ENCODE results near the gene OBSCN.

Gene OBSCN

DNA sequence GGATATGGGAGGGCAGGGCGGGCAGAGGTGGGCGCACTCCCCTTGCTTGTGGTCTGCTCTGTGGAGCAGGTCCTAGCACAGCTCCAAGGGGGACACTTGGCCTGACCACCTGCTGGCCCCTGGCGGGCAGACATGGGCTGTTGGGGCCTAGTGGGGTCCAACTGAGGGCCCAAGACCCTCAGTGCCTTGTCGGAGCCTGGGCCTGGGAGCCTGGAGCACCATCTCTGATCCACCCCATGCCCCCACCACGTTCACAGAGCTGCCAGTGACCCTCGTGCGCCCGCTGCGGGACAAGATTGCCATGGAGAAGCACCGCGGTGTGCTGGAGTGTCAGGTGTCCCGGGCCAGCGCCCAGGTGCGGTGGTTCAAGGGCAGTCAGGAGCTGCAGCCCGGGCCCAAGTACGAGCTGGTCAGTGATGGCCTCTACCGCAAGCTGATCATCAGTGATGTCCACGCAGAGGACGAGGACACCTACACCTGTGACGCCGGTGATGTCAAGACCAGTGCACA is 70.6 kb downstream of the OBSCN start:
- no peak for DNase-seq (ENCODE audit: low read depth)

DNA sequence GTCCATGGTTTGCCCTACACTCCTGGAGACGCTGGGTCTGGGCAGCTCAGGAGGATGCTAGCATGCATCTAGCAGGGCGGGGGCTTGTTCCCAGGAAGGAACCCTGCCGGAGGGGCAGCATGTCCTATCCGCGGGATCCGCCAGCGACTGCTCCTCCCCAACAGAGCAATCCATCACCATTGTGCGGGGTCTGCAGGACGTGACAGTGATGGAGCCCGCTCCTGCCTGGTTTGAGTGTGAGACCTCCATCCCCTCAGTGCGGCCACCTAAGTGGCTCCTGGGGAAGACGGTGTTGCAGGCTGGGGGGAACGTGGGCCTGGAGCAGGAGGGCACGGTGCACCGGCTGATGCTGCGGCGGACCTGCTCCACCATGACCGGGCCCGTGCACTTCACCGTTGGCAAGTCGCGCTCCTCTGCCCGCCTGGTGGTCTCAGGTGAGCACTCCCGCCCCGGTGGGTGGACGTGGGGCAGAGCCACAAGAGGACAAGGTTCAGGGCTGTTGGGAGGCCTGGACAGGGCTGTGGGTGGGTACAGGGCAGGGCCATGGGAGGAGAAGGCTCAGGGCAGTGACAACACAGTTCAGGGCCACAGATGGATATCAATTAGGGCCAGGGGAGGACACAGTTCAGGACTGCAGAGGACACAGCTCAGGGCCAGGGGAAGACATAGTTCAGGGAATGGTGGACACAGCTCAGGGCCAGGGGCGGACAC is 71.3 kb downstream of the OBSCN start:
- DNase-seq (ENCODE audit: low read depth), result no peak

DNA sequence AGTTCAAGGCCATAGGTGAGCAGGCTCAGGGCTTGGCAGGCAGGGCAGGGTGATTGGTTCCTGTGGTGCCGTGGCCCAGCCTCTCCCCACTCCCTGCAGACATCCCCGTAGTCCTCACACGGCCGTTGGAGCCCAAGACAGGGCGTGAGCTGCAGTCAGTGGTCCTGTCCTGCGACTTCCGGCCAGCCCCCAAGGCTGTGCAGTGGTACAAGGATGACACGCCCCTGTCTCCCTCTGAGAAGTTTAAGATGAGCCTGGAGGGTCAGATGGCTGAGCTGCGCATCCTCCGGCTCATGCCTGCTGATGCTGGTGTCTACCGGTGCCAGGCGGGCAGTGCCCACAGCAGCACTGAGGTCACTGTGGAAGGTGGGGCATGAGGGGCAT is 71.9 kb downstream of the OBSCN start:
- no peak for DNase-seq (ENCODE audit: low read depth)

DNA sequence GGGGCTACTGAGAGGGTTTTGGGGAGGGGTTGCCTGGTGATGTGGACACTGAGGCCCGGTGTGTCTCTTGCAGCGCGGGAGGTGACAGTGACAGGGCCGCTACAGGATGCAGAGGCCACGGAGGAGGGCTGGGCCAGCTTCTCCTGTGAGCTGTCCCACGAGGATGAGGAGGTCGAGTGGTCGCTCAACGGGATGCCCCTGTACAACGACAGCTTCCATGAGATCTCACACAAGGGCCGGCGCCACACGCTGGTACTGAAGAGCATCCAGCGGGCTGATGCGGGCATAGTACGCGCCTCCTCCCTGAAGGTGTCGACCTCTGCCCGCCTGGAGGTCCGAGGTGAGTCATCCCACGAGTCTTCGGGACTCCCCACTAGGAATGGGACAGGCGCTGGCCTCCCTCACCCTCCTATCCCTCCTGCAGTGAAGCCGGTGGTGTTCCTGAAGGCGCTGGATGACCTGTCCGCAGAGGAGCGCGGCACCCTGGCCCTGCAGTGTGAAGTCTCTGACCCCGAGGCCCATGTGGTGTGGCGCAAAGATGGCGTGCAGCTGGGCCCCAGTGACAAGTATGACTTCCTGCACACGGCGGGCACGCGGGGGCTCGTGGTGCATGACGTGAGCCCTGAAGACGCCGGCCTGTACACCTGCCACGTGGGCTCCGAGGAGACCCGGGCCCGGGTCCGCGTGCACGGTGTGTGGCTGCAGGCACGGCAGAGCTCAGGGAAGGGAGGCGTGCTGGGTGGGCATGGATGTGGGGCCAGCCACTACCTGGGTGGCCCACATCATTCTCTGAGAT is 72.5 kb downstream of the OBSCN start:
- no peak for DNase-seq (ENCODE audit: low read depth)

DNA sequence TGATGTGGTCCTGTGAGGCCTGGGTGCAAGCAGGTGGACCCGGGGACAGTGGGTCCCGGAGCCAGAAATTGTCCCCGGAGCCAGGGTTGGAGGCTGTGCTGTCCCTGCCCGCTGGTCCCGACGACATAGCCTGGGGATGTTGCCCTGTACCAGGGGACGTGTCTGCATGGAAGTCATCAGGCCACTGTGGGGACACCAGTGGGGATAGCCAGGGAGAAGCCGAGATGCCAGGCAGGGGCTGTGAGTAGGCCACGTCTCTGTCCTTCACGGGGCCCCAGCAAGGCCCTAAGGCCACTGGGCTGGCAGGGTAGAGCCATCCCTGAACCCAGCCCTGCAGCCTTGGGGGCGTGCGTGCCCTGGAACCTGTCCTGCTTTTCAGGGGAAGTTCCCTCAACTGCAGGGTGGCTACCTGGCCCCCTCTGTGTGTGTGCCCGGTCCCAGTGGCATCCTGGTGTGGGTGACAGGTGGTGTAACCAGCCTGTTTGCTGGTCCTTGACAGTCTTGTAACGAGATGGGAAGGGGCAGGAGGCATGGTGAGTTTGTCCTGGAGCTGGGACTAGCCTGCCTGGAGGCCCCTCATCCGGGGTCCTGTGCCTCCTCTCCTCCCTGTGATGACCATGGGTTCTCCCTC is 73.2 kb downstream of the OBSCN start:
- DNase-seq (ENCODE audit: low read depth), result no peak

DNA sequence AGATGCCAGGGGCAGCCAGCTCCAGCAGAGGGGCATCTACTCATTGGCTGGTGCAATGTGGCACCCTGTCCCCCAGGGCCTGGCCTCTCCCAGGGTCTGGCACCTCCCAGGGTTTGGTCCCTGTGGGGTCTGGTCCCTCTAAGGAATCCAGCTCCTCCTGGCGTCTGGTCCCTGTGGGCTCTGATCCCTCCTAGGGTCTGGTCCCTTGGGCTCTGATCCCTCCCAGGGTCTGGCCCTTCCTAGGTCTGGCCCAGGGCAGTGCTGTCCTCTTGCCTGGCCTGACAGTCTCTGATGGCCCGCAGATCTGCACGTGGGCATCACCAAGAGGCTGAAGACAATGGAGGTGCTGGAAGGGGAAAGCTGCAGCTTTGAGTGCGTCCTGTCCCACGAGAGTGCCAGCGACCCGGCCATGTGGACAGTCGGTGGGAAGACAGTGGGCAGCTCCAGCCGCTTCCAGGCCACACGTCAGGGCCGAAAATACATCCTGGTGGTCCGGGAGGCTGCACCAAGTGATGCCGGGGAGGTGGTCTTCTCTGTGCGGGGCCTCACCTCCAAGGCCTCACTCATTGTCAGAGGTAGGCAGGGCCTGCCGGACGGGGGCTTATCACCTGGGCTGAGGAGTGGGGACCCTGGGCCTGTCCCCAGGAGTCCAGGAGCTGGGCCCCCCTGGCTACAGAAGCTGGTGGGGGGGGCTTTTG is 73.9 kb downstream of the OBSCN start:
- no peak for DNase-seq (ENCODE audit: low read depth)

DNA sequence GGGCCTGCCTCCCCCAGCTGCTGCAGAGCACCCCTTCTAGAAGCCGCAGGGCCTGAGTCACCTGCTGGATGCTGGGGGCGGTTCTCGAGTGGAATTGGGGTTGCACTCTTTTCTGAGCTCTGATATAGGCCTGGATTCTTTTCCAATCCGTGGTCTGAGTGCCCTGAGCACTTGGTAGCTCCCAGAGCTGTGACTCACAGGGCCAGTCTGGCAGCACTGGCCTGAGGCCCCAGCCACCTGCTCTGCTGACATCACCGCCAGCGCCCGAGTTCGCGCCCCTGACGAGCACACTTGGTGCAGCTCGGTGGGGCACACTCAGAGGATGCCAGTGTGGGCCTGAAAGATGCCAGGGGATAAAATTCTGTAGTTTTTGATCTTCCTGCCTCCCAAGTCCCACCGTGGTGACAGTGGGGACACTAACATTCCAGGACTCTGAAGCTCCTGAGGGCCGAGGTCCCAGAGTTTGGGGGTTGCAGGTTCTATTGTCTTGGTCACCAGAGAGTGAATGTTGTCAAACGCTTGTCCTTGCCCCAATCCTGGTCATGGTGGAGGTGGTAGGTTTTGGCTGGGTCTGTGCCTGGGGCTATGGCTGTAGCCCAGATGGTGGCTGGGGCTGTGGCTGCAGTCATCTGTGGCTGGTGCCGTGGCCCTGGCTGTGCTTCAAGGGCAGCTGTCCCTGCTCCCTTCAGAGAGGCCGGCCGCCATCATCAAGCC is 74.6 kb downstream of the OBSCN start:
- no peak for DNase-seq (ENCODE audit: low read depth)

DNA sequence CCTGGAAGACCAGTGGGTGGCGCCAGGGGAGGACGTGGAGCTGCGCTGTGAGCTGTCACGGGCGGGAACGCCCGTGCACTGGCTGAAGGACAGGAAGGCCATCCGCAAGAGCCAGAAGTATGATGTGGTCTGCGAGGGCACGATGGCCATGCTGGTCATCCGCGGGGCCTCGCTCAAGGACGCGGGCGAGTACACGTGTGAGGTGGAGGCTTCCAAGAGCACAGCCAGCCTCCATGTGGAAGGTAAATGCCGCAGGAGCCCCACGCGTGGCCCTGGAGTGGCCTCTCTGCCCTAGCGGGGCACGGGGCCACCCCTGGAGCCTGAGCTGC is 75.2 kb downstream of the OBSCN start:
- no peak for DNase-seq (ENCODE audit: low read depth)

DNA sequence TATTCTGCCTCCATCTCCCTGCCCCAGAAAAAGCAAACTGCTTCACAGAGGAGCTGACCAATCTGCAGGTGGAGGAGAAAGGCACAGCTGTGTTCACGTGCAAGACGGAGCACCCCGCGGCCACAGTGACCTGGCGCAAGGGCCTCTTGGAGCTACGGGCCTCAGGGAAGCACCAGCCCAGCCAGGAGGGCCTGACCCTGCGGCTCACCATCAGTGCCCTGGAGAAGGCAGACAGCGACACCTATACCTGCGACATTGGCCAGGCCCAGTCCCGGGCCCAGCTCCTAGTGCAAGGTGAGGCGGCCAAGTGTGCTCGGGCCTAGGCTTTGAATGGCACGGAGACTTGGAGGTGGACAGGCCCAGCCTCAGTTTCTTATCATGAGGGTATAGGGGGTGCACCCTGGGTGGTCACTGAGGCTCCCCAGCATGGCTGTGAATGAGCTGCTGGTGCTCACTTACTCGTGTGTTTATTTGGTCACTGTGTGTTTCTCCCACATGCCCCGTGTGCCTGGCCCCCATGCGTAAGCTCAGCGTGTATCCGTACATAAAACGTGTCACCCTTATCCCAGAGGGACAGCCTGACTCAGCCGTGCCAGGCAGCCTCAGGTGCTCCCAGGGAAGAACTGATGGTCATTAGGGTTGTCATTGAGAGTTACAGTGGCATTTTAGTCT is 75.8 kb downstream of the OBSCN start:
- no peak for DNase-seq (ENCODE audit: low read depth)

DNA sequence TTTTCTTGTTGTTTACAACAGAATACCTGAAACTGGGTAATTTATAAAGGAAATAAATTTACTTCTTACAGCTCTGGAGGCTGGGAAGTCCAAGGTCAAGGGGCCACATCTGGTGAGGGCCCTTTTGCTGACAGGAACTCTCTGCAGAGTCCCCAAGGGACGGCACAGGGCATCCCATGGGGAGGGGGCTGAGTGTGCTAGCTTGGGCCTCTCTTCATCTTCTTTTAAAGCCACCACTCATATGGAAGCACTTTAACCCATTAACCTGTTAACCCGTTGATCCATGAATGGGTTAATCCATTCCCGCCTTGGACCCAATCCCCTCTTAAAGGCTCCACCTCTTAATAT is 76.3 kb downstream of the OBSCN start:
- no peak for DNase-seq (ENCODE audit: low read depth)

DNA sequence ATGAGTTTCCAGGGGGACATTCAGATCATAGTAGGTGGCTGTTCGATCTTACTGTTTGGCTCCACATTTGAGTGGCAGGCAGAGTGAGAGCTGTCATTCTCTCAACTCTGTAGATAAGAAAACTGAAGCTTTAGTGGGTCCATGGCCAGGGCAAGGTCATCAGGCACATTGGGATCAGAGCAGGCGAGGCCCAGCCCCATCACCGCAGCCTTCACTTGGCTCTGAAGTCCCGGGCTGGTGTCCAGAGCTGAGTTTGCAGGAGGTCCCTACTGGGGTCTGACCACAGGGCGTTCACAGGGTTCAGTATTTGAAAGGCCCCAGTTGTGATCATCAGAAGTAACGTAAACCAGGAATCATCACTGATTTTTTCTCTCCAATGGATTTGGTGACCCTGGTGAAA is 76.7 kb downstream of the OBSCN start:
- DNase-seq (ENCODE audit: low read depth), result no peak

DNA sequence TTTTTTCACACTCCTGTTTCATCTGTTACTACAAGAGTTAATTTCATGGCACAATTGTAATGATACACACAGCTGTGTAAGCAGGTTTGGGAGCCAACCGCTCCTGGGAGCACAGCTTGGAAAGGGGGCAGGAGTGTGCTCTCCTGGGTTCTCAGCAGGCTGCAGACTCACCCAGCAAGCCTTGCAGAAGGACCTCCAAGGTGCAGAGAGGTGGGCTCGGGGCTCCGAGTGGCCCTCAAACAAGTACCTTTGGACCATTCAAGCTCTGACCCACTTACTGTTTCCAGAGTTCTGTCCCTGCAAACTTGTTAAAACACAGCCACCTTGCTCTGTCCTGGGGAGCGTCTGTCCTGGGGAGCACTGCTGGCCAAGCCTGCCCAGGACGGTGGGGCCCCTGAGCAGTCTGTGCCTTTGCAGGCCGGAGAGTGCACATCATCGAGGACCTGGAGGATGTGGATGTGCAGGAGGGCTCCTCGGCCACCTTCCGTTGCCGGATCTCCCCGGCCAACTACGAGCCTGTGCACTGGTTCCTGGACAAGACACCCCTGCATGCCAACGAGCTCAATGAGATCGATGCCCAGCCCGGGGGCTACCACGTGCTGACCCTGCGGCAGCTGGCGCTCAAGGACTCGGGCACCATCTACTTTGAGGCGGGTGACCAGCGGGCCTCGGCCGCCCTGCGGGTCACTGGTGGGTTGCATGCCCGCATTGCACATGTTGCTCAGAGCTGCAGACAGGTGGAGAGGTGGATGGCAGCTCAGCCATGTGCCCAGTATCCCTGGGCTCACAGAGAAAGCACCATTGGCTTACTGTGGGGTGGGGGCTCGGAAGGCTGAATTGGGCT is 78.0 kb downstream of the OBSCN start:
- no peak for DNase-seq (ENCODE audit: low read depth)

DNA sequence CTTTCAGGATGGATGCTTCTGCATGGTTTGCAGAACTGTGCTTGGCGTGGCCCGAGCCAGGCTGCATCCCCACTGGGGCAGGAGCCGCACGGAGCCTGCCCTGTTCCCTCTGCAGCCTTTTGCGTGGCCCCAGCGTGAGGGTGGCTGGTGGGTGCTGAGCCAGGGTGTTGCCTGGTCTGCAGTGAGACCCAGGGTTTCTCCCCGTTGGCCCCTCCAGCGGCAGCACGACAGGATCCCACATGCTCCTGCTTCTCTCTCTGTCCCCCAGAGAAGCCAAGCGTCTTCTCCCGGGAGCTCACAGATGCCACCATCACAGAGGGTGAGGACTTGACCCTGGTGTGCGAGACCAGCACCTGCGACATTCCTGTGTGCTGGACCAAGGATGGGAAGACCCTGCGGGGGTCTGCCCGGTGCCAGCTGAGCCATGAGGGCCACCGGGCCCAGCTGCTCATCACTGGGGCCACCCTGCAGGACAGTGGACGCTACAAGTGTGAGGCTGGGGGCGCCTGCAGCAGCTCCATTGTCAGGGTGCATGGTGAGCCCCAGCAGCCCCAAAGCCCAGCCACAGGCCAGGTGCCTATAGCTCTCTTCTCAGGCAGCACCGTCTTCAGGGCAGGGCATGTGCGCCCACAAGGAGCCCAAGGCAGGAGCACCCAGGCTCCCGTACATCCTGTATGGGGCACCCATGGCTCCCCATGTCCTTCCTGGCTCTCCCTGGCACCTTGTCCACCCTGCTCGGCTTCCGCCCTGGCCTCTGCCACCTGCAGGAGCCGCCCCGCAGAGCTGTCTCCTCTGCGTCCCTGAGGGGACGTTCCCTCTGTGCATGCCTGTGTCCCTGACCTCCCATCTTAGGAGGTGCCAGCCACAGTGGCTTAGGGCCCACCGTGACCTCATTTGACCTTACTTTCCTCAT is 78.9 kb downstream of the OBSCN start:
- DNase-seq (ENCODE audit: low read depth), result no peak

DNA sequence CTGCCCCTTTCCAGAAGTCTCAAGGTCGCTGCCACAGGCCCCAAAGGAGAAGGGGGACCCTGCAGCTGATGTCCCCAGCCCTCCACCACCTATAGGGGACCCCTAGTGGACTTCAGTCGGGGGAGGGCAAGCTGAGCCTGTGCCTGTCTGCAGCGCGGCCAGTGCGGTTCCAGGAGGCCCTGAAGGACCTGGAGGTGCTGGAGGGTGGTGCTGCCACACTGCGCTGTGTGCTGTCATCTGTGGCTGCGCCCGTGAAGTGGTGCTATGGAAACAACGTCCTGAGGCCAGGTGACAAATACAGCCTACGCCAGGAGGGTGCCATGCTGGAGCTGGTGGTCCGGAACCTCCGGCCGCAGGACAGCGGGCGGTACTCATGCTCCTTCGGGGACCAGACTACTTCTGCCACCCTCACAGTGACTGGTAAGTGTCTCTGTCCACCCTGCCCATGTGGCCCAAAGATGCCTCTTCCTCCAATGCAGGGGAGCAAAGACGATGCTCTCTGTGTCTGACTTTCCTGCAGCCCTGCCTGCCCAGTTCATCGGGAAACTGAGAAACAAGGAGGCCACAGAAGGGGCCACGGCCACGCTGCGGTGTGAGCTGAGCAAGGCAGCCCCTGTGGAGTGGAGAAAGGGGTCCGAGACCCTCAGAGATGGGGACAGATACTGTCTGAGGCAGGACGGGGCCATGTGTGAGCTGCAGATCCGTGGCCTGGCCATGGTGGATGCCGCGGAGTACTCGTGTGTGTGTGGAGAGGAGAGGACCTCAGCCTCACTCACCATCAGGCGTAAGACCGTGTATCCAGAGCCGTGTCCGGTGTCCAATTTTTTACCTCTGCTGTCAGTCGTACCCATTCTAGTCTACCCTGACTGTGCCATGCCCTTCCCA is 79.9 kb downstream of the OBSCN start:
- DNase-seq (ENCODE audit: low read depth), result no peak

DNA sequence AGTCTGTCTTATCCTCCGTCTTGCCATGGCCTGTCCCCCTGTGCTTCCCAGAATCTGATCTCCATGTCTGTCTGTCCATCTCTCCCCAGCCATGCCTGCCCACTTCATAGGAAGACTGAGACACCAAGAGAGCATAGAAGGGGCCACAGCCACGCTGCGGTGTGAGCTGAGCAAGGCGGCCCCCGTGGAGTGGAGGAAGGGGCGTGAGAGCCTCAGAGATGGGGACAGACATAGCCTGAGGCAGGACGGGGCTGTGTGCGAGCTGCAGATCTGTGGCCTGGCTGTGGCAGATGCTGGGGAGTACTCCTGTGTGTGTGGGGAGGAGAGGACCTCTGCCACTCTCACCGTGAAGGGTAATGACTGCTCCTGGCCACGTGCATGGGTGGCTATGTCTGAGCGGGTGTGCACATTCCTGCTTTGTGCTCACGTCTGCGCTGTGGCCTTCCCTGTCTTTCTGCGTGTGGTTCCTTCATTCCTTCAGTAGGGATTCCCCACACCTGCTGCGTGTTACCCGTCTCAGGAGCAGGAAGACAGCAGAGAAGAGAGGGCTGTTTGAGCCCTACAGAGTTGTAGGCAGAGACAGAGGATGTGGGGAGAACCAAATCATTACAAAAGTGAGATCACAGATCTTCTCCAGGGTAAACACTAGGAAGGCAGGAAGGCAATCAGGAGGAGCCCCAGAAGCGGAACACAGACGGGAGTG is 80.8 kb downstream of the OBSCN start:
- DNase-seq (ENCODE audit: low read depth), result no peak

DNA sequence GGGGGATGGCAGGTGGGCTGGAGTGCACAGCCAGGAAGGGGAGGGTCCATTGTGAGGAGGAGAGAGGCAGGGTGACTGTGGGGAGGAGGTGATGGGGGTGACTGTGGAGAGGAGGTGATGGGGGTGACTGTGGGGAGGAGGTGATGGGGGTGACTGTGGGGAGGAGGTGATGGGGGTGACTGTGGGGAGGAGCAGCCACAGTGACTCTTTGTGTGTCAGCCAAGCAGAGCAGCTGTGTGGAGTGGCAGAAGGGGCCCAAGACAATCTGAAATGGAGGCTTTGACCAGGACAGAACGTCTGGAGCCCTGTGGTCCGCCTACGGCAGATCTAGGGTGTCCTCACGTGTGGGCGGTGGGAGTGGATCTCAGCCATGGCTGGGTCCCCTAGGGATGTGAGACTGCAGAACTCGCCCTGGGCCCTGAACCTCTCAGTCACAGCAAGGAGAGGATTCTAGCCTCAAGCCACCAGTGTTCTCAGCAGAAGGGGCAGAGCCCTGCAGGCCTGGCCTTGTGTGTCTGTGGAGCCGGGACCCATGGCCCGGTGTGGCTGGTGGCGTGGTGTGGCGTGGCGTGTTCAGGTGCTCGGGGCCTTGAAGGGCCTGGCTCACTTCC is 81.5 kb downstream of the OBSCN start:
- DNase-seq (ENCODE audit: low read depth), result no peak
